Large intestine (tissue), 3 donors: ENCODE data around the gene SMIM1. TPM values are rescaled to one million over a fixed set of nuclear protein-coding genes. Genes with fewer than 3 reads are reported as not detected.
A peak's percentile ranks its signal among the peaks of the same experiment; 100 is the strongest.

Experiments used
- DNase-seq, 2 donors: peaks; one replicate each; pipeline versions ENCODE4 v3.0.0 to v3.0.0-alpha.2; 2013
- H3K27ac ChIP-seq: one replicate; pipeline ENCODE4 v1.5.1; 2013; ENCODE audit warnings: low read length
- H3K27me3 ChIP-seq: 2 replicates; pipeline ENCODE4 v1.6.1; 2013; ENCODE audit warnings: low read length; ENCODE audit not compliant: control insufficient read depth, insufficient read depth
- H3K36me3 ChIP-seq: 2 replicates; pipeline ENCODE4 v1.6.1; 2013; ENCODE audit warnings: low read length; ENCODE audit not compliant: control insufficient read depth, insufficient read depth
- H3K4me1 ChIP-seq: one replicate; pipeline ENCODE4 v1.6.1; 2013; ENCODE audit warnings: low read length; ENCODE audit not compliant: control insufficient read depth, insufficient read depth
- H3K4me3 ChIP-seq: one replicate; pipeline ENCODE4 v1.5.1; 2013; ENCODE audit warnings: low read length
- H3K9me3 ChIP-seq: one replicate; pipeline ENCODE4 v1.6.1; 2013; ENCODE audit warnings: mild to moderate bottlenecking, low read depth, low read length, moderate library complexity; ENCODE audit not compliant: control insufficient read depth
- WGBS: methylation state at CpG from one replicate; pipeline ENCODE4 v1.1.5; 2013; ENCODE audit warnings: low lambda C conversion rate; ENCODE audit not compliant: insufficient coverage; 5-methylcytosine and 5-hydroxymethylcytosine counted together
- polyA plus RNA-seq: library from polyadenylated mRNA; unstranded; fragments of 120-200 nt; gene quantifications from one replicate; pipeline ENCODE4 v1.2.1, GENCODE V29; 2013

Gene SMIM1
- polyA plus RNA-seq, 1 donor: 66.0 TPM

- Histone ChIP-seq H3K36me3 (peaks cover 76% of the 10 kb centered on the region), H3K27ac (no peak overlapping the region), H3K9me3 (no peaks in the 10 kb centered on the region), H3K4me1 (peaks cover 3% of the 10 kb centered on the region), H3K27me3 (no peaks in the 10 kb centered on the region), H3K4me3 (no peak overlapping the region)
- no CpG with 5 or more reads among the region's 45 CpGs for WGBS
- DNase-seq: no peak
These were observed 14.2 kb downstream of the SMIM1 start for GRCh38 chr1:3786468-3787348.

GRCh38 chr1:3787349-3787715, 14.8 kb downstream of the SMIM1 start:
- H3K36me3 ChIP-seq: peaks cover 73% of the 10 kb centered on the region
- WGBS: no CpG with 5 or more reads among the region's 10 CpGs
- H3K4me3 ChIP-seq: no peak overlapping the region
- no peaks in the 10 kb centered on the region for H3K27me3 ChIP-seq
- H3K9me3 ChIP-seq: no peaks in the 10 kb centered on the region
- no peak for DNase-seq
- H3K27ac ChIP-seq: no peak overlapping the region
- peaks cover 3% of the 10 kb centered on the region for H3K4me1 ChIP-seq

- no peak overlapping the region for H3K4me3 ChIP-seq
- H3K27ac ChIP-seq: no peak overlapping the region
- H3K9me3 ChIP-seq: no peaks in the 10 kb centered on the region
- peaks cover 3% of the 10 kb centered on the region for H3K4me1 ChIP-seq
- no peak for DNase-seq
- no peaks in the 10 kb centered on the region for H3K27me3 ChIP-seq
- WGBS: no CpG with 5 or more reads among the region's 26 CpGs
- H3K36me3 ChIP-seq: peaks cover 69% of the 10 kb centered on the region
These were observed 15.4 kb downstream of the SMIM1 start for GRCh38 chr1:3787745-3788605.

- Histone ChIP-seq H3K27ac (no peak overlapping the region), H3K36me3 (peaks cover 64% of the 10 kb centered on the region), H3K4me1 (peaks cover 3% of the 10 kb centered on the region), H3K4me3 (no peak overlapping the region), H3K27me3 (no peaks in the 10 kb centered on the region), H3K9me3 (no peaks in the 10 kb centered on the region)
- no peak for DNase-seq
- WGBS: no CpG with 5 or more reads among the region's 16 CpGs
These were observed 16.3 kb downstream of the SMIM1 start for GRCh38 chr1:3788756-3789420.

- Histone ChIP-seq H3K27me3 (no peaks in the 10 kb centered on the region), H3K36me3 (peaks cover 58% of the 10 kb centered on the region), H3K9me3 (no peaks in the 10 kb centered on the region), H3K4me3 (no peak overlapping the region), H3K27ac (no peak overlapping the region), H3K4me1 (peaks cover 7% of the 10 kb centered on the region)
- WGBS: 75% methylated on average over 4 of the region's 34 CpGs
- no peak for DNase-seq
These were observed 17.1 kb downstream of the SMIM1 start for GRCh38 chr1:3789421-3790300.

GRCh38 chr1:3790500-3790923, 18.0 kb downstream of the SMIM1 start:
- DNase-seq: no peak
- WGBS: no CpG with 5 or more reads among the region's 12 CpGs
- peaks cover 52% of the 10 kb centered on the region for H3K36me3 ChIP-seq
- no peak overlapping the region for H3K27ac ChIP-seq
- peaks cover 5% of the 10 kb centered on the region for H3K4me1 ChIP-seq
- H3K9me3 ChIP-seq: no peaks in the 10 kb centered on the region
- H3K4me3 ChIP-seq: no peak overlapping the region
- no peaks in the 10 kb centered on the region for H3K27me3 ChIP-seq

GRCh38 chr1:3790952-3791351, 18.4 kb downstream of the SMIM1 start:
- Histone ChIP-seq H3K9me3 (no peaks in the 10 kb centered on the region), H3K27ac (no peak overlapping the region), H3K4me3 (no peak overlapping the region), H3K4me1 (peaks cover 5% of the 10 kb centered on the region), H3K36me3 (peaks cover 47% of the 10 kb centered on the region), H3K27me3 (no peaks in the 10 kb centered on the region)
- no peak for DNase-seq
- no CpG with 5 or more reads among the region's 18 CpGs for WGBS

GRCh38 chr1:3795453-3796214, 23.1 kb downstream of the SMIM1 start:
- peaks cover 5% of the 10 kb centered on the region for H3K4me1 ChIP-seq
- peaks cover 11% of the 10 kb centered on the region for H3K36me3 ChIP-seq
- H3K4me3 ChIP-seq: peak overlapping the region; percentile 61
- no peak overlapping the region for H3K27ac ChIP-seq
- no CpG with 5 or more reads among the region's 53 CpGs for WGBS
- DNase-seq: peak in 1 of 2 donors; percentile 22
- no peaks in the 10 kb centered on the region for H3K9me3 ChIP-seq
- H3K27me3 ChIP-seq: no peaks in the 10 kb centered on the region
